H9 (cell line): ENCODE measurements around the gene LETM1. TPM values are rescaled to one million over a fixed set of nuclear protein-coding genes. Genes with fewer than 3 reads are reported as not detected.
A peak's percentile ranks its signal among the peaks of the same experiment; 100 is the strongest.

Experiments
- DNase-seq: peaks from one replicate; pipeline ENCODE4 v3.0.0-alpha.2; 2017
- H2AFZ ChIP-seq: one replicate; pipeline ENCODE4 v1.6.1; 2013; ENCODE audit warnings: mild to moderate bottlenecking, low read length, control low read depth, moderate library complexity
- H2AK5ac ChIP-seq: 2 replicates; pipeline ENCODE4 v1.6.1; 2013; ENCODE audit warnings: low read length, control low read depth, mixed read lengths; ENCODE audit not compliant: insufficient read length
- H2BK120ac ChIP-seq: one replicate; pipeline ENCODE4 v1.6.1; 2013; ENCODE audit warnings: low read depth, mild to moderate bottlenecking, low read length, control low read depth, inconsistent platforms; ENCODE audit not compliant: poor library complexity, severe bottlenecking
- H2BK12ac ChIP-seq: 2 replicates; pipeline ENCODE4 v1.6.1; 2013; ENCODE audit warnings: low read length, control low read depth, mixed read lengths, low read depth; ENCODE audit not compliant: insufficient read length
- H2BK15ac ChIP-seq: 2 replicates; pipeline ENCODE4 v1.6.1; 2013; ENCODE audit warnings: low read depth, low read length, control low read depth
- H2BK20ac ChIP-seq: one replicate; pipeline ENCODE4 v1.6.1; 2013; ENCODE audit warnings: low read depth, mild to moderate bottlenecking, low read length, control low read depth, inconsistent platforms; ENCODE audit not compliant: poor library complexity, severe bottlenecking
- H2BK5ac ChIP-seq: 2 replicates; pipeline ENCODE4 v1.6.1; 2013; ENCODE audit warnings: low read length, control low read depth, mixed read lengths; ENCODE audit not compliant: insufficient read length
- H3K14ac ChIP-seq: 2 replicates; pipeline ENCODE4 v1.6.1; 2013; ENCODE audit warnings: low read length, control low read depth; ENCODE audit not compliant: insufficient read depth
- H3K18ac ChIP-seq: 2 replicates; pipeline ENCODE4 v1.6.1; 2013; ENCODE audit warnings: low read depth, mild to moderate bottlenecking, mixed read lengths, low read length, control low read depth; ENCODE audit not compliant: insufficient read length
- H3K23ac ChIP-seq: 2 replicates; pipeline ENCODE4 v1.6.1; 2013; ENCODE audit warnings: low read length, control low read depth, mixed read lengths, low read depth; ENCODE audit not compliant: insufficient read length
- H3K23me2 ChIP-seq: 2 replicates; pipeline ENCODE4 v1.6.1; 2013; ENCODE audit warnings: low read depth, mild to moderate bottlenecking, mixed read lengths, low read length, control low read depth; ENCODE audit not compliant: insufficient read length, poor library complexity, severe bottlenecking
- H3K27ac ChIP-seq: 2 replicates; pipeline ENCODE4 v1.5.1; 2013; ENCODE audit warnings: low read length, control low read depth, mixed read lengths, low read depth; ENCODE audit not compliant: insufficient read length
- H3K27me3 ChIP-seq: 2 replicates; pipeline ENCODE4 v1.6.1; 2013; ENCODE audit warnings: low read length, control low read depth, inconsistent platforms; ENCODE audit not compliant: insufficient read depth
- H3K4ac ChIP-seq: 2 replicates; pipeline ENCODE4 v1.6.1; 2013; ENCODE audit warnings: low read depth, mild to moderate bottlenecking, control low read depth, inconsistent platforms, low read length, moderate library complexity
- H3K4me1 ChIP-seq: 2 replicates; pipeline ENCODE4 v1.6.1; 2013; ENCODE audit warnings: low read length, control low read depth, inconsistent platforms; ENCODE audit not compliant: insufficient read depth
- H3K4me2 ChIP-seq: 2 replicates; pipeline ENCODE4 v1.6.1; 2013; ENCODE audit warnings: low read length, control low read depth, mixed read lengths; ENCODE audit not compliant: insufficient read length, insufficient read depth
- H3K56ac ChIP-seq: 2 replicates; pipeline ENCODE4 v1.6.1; 2013; ENCODE audit warnings: low read depth, mild to moderate bottlenecking, mixed read lengths, low read length, control low read depth; ENCODE audit not compliant: insufficient read length
- H3K79me1 ChIP-seq: 2 replicates; pipeline ENCODE4 v1.6.1; 2013; ENCODE audit warnings: low read depth, mild to moderate bottlenecking, moderate library complexity, low read length, control low read depth, inconsistent platforms; ENCODE audit not compliant: insufficient read depth, poor library complexity, severe bottlenecking
- H3K79me2 ChIP-seq: 2 replicates; pipeline ENCODE4 v1.6.1; 2013; ENCODE audit warnings: low read length, control low read depth, inconsistent platforms; ENCODE audit not compliant: insufficient read depth
- H3K9ac ChIP-seq: 2 replicates; pipeline ENCODE4 v1.6.1; 2013; ENCODE audit warnings: low read length, control low read depth, mixed read lengths; ENCODE audit not compliant: insufficient read length; ENCODE audit errors: extremely low read depth
- H3K9me3 ChIP-seq: one replicate; pipeline ENCODE4 v1.6.1; 2013; ENCODE audit warnings: low read depth, low read length, inconsistent platforms; ENCODE audit not compliant: control insufficient read depth
- H3T11ph ChIP-seq: one replicate; pipeline ENCODE4 v1.6.1; 2013; ENCODE audit warnings: mild to moderate bottlenecking, low read length, control low read depth, inconsistent platforms
- H4K20me1 ChIP-seq: one replicate; pipeline ENCODE4 v1.6.1; 2013; ENCODE audit not compliant: control insufficient read depth, insufficient read length, insufficient read depth
- H4K5ac ChIP-seq: 2 replicates; pipeline ENCODE4 v1.6.1; 2013; ENCODE audit warnings: low read depth, mild to moderate bottlenecking, mixed read lengths, low read length, control low read depth; ENCODE audit not compliant: insufficient read length
- H4K8ac ChIP-seq: replicated peaks from 2 replicates; pipeline ENCODE4 v1.6.1; 2013; ENCODE audit warnings: low read length, control low read depth, mixed read lengths, low read depth; ENCODE audit not compliant: insufficient read length
- H4K91ac ChIP-seq: 2 replicates; pipeline ENCODE4 v1.6.1; 2013; ENCODE audit warnings: low read depth, mild to moderate bottlenecking, moderate library complexity, mixed read lengths, low read length, control low read depth; ENCODE audit not compliant: insufficient read length
- H3K27ac Mint-ChIP-seq, 3 experiments: 2 replicates in 2 of 3; 3 replicates in 1 of 3; pipeline ENCODE4 v1.8.0; 2020 to 2021; ENCODE audit warnings: mixed read lengths in 3 of 3, mild to moderate bottlenecking in 1 of 3, moderate library complexity in 1 of 3
- H3K27me3 Mint-ChIP-seq: 2 replicates; pipeline ENCODE4 v1.8.0; 2021; ENCODE audit warnings: low read depth, mild to moderate bottlenecking, moderate library complexity, mixed read lengths
- H3K36me3 Mint-ChIP-seq, 3 experiments: 2 replicates in 2 of 3; 3 replicates in 1 of 3; pipeline ENCODE4 v1.8.0; 2020 to 2021; ENCODE audit warnings: low read depth in 3 of 3, mixed read lengths in 3 of 3; ENCODE audit not compliant: insufficient read depth in 1 of 3
- H3K4me1 Mint-ChIP-seq, 2 experiments: 2 replicates each; pipeline ENCODE4 v1.8.0; 2020; ENCODE audit warnings: mixed read lengths in 2 of 2
- H3K4me3 Mint-ChIP-seq, 2 experiments: 2 replicates in 1 of 2; 3 replicates in 1 of 2; pipeline ENCODE4 v1.8.0; 2020 to 2021; ENCODE audit warnings: mild to moderate bottlenecking in 2 of 2, mixed read lengths in 2 of 2, moderate library complexity in 1 of 2
- H3K9me3 Mint-ChIP-seq, 2 experiments: 2 replicates in 1 of 2; 3 replicates in 1 of 2; pipeline ENCODE4 v1.8.0; 2020; ENCODE audit warnings: mild to moderate bottlenecking in 2 of 2, mixed read lengths in 2 of 2, moderate library complexity in 1 of 2
- CTCF ChIP-seq: fragments of 200-600 bp; sonication (generic); conservative IDR thresholded peaks from 3 replicates; pipeline ENCODE4 v1.8.0; 2021; ENCODE audit warnings: antibody characterized with exemption, mild to moderate bottlenecking
- WGBS: extraction: QIAGEN DNeasy Blood & Tissue Kit; methylation state at CpG from one replicate; pipeline ENCODE4 v1.1.7; 2013; ENCODE audit warnings: missing lambda C conversion rate, low lambda C conversion rate, mixed read lengths; ENCODE audit not compliant: insufficient read length; ENCODE audit errors: extremely low coverage; 5-methylcytosine and 5-hydroxymethylcytosine counted together
- total RNA-seq: library from RNA; stranded (reverse); gene quantifications from 2 replicates; pipeline ENCODE4 v1.2.1, GENCODE V29; 2021

The LETM1 gene
- total RNA-seq, 1 experiment from 2014 or later = 43.4 TPM

GRCh38 chr4:1826531-1827350, 29.2 kb downstream of the LETM1 start:
- H2BK15ac ChIP-seq = no peak overlapping the region
- no peak overlapping the region for H3K23ac ChIP-seq
- H3K18ac ChIP-seq = no peak overlapping the region
- H3K4me3 Mint-ChIP-seq = no peak overlapping the region
- H2BK12ac ChIP-seq = no peak overlapping the region
- peaks cover 9 to 11% of the 10 kb centered on the region in 2 experiments for H3K9me3 Mint-ChIP-seq
- peak; percentile 21 for DNase-seq
- no peak overlapping the region for H2BK20ac ChIP-seq
- peaks cover 9 to 10% of the 10 kb centered on the region in 2 experiments for H3K4me1 Mint-ChIP-seq
- no peak overlapping the region; the same call in 1 of the 2 replicates for H3K14ac ChIP-seq
- H2BK120ac ChIP-seq = no peak overlapping the region
- no peaks in the 10 kb centered on the region for H3K79me1 ChIP-seq
- no peaks in the 10 kb centered on the region for H3K23me2 ChIP-seq
- no peaks in the 10 kb centered on the region for H3K79me2 ChIP-seq
- no peak overlapping the region for H3K4ac ChIP-seq
- H4K20me1 ChIP-seq = no peaks in the 10 kb centered on the region
- WGBS = no CpG with 5 or more reads among the region's 30 CpGs
- no peak overlapping the region for H3K56ac ChIP-seq
- H2AK5ac ChIP-seq = no peak overlapping the region
- H2BK5ac ChIP-seq = no peak overlapping the region
- no peaks in the 10 kb centered on the region for H3K9me3 ChIP-seq
- H3K36me3 Mint-ChIP-seq = peaks cover 45 to 70% (median 68%) of the 10 kb centered on the region in 3 experiments
- no peak overlapping the region for H3K4me2 ChIP-seq
- no peak for TF ChIP-seq CTCF
- H4K5ac ChIP-seq = no peak overlapping the region
- H4K91ac ChIP-seq = no peak overlapping the region
- H3K27ac ChIP-seq = no peak overlapping the region
- H4K8ac ChIP-seq = no peak overlapping the region
- H3K9ac ChIP-seq = no peak overlapping the region
- H3T11ph ChIP-seq = no peak overlapping the region
- peaks cover 6% of the 10 kb centered on the region for H3K27me3 Mint-ChIP-seq
- H3K27me3 ChIP-seq = no peaks in the 10 kb centered on the region
- H2AFZ ChIP-seq = no peak overlapping the region
- H3K27ac Mint-ChIP-seq = peak overlapping the region in 2 of 3 experiments; percentile 29; a peak in 2 of 7 replicates
- H3K4me1 ChIP-seq = no peaks in the 10 kb centered on the region
